ENCODE data around the gene NUTF2. TPM values are rescaled to one million over a fixed set of nuclear protein-coding genes. Genes with fewer than 3 reads are reported as not detected.
A peak's percentile ranks its signal among the peaks of the same experiment; 100 is the strongest.

NUTF2 gene
- total RNA-seq, 1 donor = 203 TPM

DNA sequence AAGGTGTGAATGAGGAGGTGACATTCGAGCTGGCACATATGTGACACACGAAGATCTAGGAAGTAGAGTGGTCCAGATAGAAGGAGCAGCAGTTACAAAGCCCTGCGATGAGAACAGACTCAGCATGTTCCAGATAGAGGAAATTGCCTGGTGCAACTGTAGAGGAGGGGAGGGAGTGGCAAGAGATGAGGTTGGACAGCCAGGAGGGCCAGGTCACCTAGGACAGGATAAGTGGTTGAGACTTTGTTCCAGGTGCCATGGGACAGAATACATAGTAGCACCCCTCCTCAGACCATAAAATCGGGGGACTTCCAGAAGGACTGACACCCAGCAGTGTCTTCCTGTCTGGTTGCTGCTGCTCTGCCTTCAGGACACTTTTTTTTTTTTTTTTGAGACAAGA, 11.8 kb downstream of the NUTF2 start:
- Histone ChIP-seq H4K20me1 (ENCODE audit: insufficient read depth, low read length) (peaks cover 65% of the 10 kb centered on the region), H3K4me3 (ENCODE audit: insufficient read depth, low read length) (no peak overlapping the region), H2AFZ (ENCODE audit: low read length) (no peak overlapping the region), H3K79me2 (ENCODE audit: insufficient read depth, low read length) (peaks cover 94% of the 10 kb centered on the region), H3K36me3 (ENCODE audit: insufficient read depth, low read length) (peaks cover 17% of the 10 kb centered on the region), H3K27me3 (ENCODE audit: insufficient read depth, low read length) (no peaks in the 10 kb centered on the region), H3K9me3 (ENCODE audit: low read depth, low read length) (no peaks in the 10 kb centered on the region), H3K4me1 (ENCODE audit: insufficient read depth, low read length) (peaks cover 48% of the 10 kb centered on the region), H3K4me2 (ENCODE audit: insufficient read depth, low read length) (no peak overlapping the region), H3K27ac (ENCODE audit: low read depth, low read length) (peak overlapping the region; percentile 97)
- TF ChIP-seq, protein P1, sequence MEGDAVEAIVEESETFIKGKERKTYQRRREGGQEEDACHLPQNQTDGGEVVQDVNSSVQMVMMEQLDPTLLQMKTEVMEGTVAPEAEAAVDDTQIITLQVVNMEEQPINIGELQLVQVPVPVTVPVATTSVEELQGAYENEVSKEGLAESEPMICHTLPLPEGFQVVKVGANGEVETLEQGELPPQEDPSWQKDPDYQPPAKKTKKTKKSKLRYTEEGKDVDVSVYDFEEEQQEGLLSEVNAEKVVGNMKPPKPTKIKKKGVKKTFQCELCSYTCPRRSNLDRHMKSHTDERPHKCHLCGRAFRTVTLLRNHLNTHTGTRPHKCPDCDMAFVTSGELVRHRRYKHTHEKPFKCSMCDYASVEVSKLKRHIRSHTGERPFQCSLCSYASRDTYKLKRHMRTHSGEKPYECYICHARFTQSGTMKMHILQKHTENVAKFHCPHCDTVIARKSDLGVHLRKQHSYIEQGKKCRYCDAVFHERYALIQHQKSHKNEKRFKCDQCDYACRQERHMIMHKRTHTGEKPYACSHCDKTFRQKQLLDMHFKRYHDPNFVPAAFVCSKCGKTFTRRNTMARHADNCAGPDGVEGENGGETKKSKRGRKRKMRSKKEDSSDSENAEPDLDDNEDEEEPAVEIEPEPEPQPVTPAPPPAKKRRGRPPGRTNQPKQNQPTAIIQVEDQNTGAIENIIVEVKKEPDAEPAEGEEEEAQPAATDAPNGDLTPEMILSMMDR (IDR thresholded peaks at IDR 0.05; ENCODE audit: extremely low read depth, low read depth, low read length) = no peak
- DNase-seq (ENCODE audit: insufficient read length, low spot score, missing footprints) = no peak

DNA sequence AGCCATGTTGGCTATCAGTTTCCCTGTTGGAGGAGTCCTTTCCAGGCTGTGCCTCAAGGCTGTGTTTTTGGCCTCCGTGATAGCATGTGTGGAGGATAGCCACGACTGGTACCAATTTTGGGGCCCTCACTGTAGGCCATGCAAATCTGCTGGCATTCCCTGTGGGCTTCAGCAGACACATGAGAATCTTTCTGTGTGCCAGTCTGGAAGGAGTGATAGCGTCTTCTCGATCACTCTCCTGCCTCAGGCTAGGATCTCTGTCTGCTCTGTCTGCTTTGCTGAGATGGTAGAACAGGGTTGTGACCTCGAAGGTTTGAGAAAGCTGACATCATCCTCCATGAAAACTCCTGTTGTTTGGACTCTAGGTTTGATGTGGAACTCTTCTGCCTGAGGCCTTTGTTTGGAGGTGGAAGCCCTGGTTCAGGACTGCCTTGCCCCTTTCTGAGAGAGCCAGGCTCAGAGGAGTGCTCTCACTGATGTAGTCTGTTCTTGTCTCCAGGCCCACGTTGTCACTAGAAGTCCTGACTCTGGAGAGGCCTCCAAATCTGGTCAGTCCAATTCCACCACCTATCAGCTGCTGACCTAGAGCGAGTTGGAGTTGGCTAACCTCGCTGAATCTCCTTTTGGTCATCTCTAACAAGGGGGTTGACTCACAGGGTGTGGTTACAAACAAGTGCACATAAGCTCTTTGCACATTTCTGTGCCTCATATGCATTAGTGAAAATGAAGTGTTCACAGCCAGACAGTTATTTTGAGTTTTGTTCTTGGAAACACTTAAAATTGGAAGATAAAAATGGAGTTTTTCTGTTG, 14.1 kb downstream of the NUTF2 start:
- H3K4me1 ChIP-seq (ENCODE audit: insufficient read depth, low read length) = peaks cover 54% of the 10 kb centered on the region
- H2AFZ ChIP-seq (ENCODE audit: low read length) = no peak overlapping the region
- H4K20me1 ChIP-seq (ENCODE audit: insufficient read depth, low read length) = peaks cover 62% of the 10 kb centered on the region
- peak overlapping the region; percentile 89 for H3K27ac ChIP-seq (ENCODE audit: low read depth, low read length)
- TF ChIP-seq, protein P1 (IDR thresholded peaks at IDR 0.05; ENCODE audit: extremely low read depth, low read depth, low read length) = no peak
- H3K36me3 ChIP-seq (ENCODE audit: insufficient read depth, low read length) = peaks cover 27% of the 10 kb centered on the region
- no peak overlapping the region for H3K4me3 ChIP-seq (ENCODE audit: insufficient read depth, low read length)
- peaks cover 93% of the 10 kb centered on the region for H3K79me2 ChIP-seq (ENCODE audit: insufficient read depth, low read length)
- H3K27me3 ChIP-seq (ENCODE audit: insufficient read depth, low read length) = no peaks in the 10 kb centered on the region
- no peaks in the 10 kb centered on the region for H3K9me3 ChIP-seq (ENCODE audit: low read depth, low read length)
- DNase-seq (ENCODE audit: insufficient read length, low spot score, missing footprints) = peak; percentile 73
- H3K4me2 ChIP-seq (ENCODE audit: insufficient read depth, low read length) = peak overlapping the region; percentile 39

DNA sequence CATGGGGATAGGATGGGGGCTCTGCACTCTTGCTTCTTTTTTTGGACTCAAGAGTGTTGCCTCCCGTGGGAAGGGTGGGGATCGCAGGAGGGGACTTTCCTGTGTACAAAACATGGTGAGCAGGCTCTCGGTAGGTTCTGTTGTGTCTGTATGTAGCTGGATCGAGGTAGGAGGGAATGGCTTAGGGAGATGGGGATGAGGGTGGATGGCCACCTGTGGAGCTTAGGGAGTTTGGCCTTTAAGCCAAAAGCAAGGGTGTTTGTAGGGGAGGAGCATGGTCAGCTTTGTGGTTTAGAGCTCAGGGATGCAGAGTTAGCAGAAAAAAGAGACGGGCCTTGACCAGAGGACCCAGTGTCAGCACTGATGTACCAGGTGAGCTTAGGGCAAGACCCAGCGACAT, 15.1 kb downstream of the NUTF2 start:
- Histone ChIP-seq H3K4me3 (ENCODE audit: insufficient read depth, low read length) (no peak overlapping the region), H3K79me2 (ENCODE audit: insufficient read depth, low read length) (peaks cover 93% of the 10 kb centered on the region), H3K27me3 (ENCODE audit: insufficient read depth, low read length) (no peaks in the 10 kb centered on the region), H2AFZ (ENCODE audit: low read length) (no peak overlapping the region), H3K4me1 (ENCODE audit: insufficient read depth, low read length) (peaks cover 53% of the 10 kb centered on the region), H4K20me1 (ENCODE audit: insufficient read depth, low read length) (peaks cover 55% of the 10 kb centered on the region), H3K27ac (ENCODE audit: low read depth, low read length) (peak overlapping the region; percentile 89), H3K9me3 (ENCODE audit: low read depth, low read length) (no peaks in the 10 kb centered on the region), H3K4me2 (ENCODE audit: insufficient read depth, low read length) (no peak overlapping the region), H3K36me3 (ENCODE audit: insufficient read depth, low read length) (peaks cover 37% of the 10 kb centered on the region)
- TF ChIP-seq, protein P1 (IDR thresholded peaks at IDR 0.05; ENCODE audit: extremely low read depth, low read depth, low read length) = no peak
- no peak for DNase-seq (ENCODE audit: insufficient read length, low spot score, missing footprints)

Data from osteoblast (primary cell).